GM11168 (cell line): ENCODE data around the gene THRA.

Source experiments
- in situ Hi-C: fragments of 300-500 bp; cut with MboI; formaldehyde crosslinking; loops from one replicate; pipeline ENCODE4 v1.12.0; 2022; ENCODE audit warnings: low sequenced_read_pairs; ENCODE audit not compliant: unreplicated experiment

THRA gene

GRCh38 chr17:40025991-40026815 is 36.6 kb upstream of the THRA start:
- in situ Hi-C loops: no loop called here

DNA sequence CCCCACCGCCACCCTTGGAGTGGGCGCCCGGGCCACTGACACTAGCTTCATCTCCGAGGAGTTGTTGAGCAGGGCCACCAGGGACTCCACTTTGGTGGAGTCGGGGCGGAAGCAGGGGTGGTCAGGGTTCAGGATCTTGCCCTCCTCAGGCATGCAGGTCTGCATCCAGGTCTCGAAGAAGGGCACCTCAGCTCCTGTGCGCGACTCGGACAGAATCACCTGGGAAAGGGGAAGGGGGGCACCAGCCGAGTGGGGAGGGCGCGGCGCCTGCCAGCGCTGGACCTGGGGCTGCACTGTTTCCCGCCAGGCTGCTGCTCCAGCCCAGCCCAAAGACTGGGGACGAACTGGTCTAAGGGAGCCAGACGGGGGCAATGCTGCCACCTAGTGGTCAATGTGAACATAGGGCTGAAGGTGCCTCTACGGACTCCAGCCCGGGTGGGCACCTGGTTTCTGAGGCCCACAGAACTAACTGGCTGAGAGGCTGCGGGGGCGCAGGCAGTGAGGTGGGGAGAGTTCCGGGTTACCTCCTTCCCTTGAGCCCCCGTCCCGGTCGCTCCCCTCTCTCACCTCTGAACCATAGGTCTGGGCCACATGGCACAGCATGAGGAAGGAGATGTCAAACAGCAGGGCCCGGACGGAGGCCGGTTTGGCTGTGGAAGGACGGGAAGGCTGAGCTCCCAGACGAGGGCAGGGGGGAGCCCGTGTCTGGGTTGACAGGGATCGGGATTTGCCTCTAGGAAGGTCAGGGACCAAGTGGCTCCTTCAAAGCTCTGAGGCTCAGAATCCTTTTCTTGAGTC is 35.8 kb upstream of the THRA start:
- in situ Hi-C loops: no loop called here

DNA sequence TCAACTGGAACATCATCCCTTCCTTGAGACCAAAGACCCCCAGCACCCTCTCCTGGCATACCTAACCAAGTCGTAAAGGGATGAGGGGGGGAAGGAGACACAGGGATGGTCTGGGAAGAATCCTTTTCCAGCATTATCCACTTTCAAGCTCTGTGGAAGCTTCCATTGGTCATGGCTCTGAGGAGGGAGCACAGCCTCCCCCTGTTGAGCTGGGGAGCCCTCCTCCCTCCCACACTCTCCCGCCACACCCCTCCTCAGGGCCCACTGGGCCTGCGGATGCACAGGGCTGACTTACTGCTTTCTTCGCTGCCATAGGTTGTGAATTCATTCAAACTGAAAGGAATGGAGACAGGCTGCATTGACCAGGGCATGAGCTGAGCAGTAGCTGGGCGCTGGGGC is 35.2 kb upstream of the THRA start:
- in situ Hi-C loops: no loop called here

DNA sequence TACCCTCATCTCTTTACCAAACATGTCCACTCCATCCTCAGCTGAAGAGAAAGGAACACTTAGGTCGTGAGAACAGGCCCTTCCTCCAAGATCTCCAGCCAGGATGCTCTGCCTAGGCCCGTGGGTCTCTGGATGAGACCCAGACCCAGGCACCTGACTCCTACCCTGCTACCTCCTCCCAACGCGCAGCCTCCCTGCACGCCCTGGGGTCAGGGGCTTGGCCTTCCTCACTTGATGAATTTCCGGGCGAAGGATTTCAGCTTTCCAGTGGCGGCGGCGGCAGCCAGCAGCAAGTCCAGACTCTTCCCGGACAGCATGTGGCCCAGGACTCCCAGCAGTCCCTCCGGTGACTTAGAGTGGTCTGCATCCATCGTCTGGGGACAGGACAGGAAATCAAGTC is 34.2 kb upstream of the THRA start:
- in situ Hi-C loops: no loop called here

DNA sequence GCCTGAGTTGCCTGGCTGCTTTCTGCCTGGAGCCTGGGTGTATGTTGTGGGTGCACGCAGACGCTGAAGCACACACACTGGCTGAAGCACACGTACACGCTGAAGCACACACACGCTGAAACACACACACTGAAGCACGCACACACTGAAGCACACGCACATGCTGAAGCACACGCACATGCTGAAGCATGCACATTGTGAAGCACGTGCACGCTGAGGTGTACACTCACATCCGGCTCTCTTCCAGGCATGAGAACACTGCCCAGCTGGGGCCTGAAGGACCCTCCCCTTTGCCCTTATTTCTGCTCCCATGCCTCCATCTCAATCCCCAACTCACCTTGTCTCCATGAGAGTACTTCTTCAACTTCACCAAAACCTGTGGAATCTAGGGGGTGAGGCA is 31.1 kb upstream of the THRA start:
- in situ Hi-C loops: no loop called here

DNA sequence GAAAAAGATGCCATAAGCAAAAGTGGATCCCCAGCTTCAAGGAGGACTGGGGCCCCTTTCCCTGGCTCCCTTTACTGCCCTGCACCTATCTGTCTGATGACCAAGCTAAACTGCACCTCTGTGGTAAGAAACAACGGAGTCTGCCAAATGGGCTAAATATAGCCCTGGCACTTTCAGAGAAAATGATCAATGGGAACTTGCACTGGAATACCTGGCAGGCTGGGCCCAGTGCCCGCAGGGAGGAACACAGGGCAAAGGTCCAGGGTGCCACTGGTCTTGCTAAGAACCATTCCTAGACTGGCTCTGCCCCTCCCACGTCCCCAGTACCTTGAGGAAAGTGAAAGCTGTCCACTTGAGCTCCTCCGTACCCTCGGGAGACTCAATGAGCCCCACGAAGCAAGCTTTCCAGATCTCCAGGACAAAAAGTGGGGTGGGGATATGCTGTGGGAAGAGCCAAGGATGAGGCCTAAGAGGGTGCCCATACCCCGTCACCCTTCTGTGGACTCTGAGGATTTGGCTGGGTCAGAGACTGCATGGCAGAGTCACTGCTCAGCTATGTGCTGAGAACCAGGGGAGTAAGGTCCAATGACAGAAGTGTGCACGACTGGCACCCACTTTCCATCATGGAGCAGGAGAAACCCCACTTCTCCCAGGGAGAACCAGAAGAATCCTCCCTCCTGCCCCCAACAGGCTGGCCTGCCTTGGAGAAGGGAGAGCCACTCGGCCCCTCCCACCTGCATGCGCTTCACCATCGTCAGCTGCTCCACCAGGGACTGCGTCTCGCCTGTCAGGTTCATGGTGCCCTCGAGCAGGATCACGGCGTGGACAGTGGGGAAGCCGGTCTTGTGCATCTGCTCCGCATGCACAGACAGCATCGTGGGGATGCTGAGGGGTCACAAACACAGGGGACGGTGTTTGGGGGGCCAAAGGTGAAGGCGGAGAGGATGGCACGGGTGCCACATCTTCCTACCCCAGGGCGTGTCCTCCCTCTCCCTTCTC is 30.1 kb upstream of the THRA start:
- in situ Hi-C loops: no loop called here

GRCh38 chr17:40033339-40033738 is 29.4 kb upstream of the THRA start:
- in situ Hi-C loops: no loop called here

- in situ Hi-C loops: no loop called here
These were observed 28.2 kb upstream of the THRA start for GRCh38 chr17:40034426-40035161.

DNA sequence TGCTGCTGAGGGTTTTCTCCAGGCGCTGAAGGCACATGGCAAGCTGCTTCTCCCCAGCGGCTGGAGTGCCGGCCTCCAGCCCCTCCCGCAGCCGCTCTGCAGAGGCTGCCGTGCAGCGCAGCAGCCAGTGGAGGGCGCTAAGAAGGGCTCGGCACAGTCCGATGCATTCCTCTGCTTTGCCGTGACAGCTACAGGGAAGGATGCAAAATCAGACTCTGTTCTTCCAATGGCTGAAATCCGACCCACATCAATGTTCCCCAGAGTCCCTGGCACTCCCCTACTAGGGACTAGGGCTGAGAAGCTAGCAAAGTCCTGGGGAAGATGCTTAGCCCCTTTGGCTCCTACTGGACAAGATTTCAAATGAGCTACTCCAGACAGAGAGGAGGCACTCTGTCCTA is 27.6 kb upstream of the THRA start:
- in situ Hi-C loops: no loop called here

DNA sequence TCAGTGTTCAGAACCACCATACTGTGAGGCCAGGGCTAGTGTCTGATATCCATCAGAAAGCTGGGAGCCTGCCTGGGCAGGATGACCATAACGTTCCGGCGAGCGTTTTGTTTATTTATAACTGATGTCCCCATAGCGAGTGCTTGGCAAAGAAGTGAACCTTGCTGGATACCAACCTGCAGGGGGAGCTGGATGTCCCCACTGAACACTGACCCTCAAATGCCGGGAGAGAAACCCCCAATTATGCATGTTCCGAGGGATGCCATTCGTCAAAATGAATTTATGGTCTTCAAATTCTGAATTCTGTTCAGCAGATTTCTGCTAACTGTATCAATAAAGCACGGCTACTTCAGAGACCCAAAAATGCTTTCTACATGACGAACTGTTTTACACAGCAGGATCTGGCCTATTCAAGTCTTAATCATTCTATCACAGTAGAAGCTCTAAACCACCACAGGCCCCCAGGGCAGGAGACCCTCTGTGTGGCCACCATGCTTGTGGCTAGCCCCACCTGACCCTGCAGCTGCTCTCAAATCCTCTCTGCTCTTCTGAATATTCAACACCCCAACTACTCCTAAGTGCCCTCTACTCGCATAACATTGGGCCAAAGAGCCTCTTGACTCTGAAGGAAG is 23.8 kb upstream of the THRA start:
- in situ Hi-C loops: no loop called here

DNA sequence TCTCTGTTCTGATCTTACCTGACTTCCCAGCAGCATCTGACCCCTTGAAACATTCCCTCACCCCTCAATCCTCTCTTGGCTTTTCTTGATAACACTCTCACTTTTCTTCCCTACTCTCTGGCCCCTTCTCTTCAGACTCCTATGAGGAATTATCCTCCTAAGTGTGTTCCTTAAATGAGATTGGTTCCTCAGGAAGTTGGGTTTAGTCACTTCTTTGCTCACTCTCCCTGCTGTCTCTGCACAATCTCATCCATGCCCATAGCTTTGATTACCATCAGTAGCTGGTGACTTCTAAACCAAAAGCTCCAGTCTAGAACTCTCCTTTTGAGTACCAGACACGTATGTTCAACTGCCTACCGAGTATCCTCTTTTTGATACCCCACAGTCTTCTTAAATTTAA is 21.6 kb upstream of the THRA start:
- in situ Hi-C loops: no loop called here

DNA sequence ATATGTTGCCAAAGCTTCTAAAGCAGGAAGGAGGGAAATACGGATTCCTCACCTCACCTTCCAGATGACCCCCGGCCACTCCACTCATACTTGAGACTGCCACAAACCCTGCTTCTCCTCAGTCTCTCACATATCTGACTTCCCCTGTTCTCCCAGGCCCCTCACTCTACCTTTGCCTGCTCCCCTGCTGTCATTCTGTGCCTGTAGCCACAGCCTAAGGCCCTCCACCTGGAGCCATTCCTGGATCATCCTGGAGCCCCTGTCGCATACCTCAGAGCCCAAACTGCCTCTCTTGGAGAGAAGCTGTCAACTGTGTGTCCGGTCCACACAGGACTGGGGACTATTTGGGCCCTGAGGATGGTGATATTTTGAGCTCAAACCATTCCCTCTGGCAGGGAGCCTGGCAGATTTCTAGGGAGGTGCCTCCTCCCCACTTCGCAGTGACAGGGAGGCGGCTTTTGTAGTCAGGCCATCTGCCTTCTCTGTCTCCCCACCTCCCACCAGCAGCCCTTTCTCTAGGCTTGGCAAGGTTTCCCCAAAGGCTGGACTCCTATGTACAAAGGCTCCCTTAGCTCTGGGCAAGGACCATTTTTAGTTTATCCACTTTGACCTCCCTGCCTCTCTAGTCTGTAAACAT is 6.3 kb upstream of the THRA start:
- in situ Hi-C loops: no loop called here

DNA sequence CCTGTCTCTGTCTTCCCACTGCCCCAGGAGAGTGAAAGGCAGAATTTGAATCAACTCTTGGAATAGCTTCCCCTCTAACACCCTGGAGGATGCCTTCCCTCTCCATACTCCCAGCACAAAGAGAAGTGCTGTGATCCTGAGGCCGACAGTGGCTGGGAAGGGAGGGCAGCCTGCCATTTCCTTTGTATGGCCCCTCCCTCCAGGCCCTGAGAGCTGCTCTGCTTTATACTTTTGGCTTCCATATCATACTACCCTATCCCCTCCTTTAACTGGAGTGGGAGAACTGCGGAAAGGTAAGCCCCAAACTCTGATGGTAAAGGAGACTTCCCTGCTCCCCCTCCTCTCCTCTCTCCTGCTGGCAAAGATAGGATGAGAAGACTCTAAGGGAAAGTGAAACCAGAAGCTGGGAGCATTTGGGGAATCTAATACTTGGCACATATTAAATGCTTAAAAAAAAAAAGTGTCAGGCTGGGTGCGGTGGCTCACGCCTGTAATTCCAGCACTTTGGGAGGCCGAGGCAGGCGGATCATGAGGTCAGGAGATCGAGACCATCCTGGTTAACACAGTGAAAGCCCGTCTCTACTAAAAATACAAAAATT is 4.5 kb upstream of the THRA start:
- in situ Hi-C loops: no loop called here

GRCh38 chr17:40058865-40059264 is 3.9 kb upstream of the THRA start:
- in situ Hi-C loops: no loop called here

DNA sequence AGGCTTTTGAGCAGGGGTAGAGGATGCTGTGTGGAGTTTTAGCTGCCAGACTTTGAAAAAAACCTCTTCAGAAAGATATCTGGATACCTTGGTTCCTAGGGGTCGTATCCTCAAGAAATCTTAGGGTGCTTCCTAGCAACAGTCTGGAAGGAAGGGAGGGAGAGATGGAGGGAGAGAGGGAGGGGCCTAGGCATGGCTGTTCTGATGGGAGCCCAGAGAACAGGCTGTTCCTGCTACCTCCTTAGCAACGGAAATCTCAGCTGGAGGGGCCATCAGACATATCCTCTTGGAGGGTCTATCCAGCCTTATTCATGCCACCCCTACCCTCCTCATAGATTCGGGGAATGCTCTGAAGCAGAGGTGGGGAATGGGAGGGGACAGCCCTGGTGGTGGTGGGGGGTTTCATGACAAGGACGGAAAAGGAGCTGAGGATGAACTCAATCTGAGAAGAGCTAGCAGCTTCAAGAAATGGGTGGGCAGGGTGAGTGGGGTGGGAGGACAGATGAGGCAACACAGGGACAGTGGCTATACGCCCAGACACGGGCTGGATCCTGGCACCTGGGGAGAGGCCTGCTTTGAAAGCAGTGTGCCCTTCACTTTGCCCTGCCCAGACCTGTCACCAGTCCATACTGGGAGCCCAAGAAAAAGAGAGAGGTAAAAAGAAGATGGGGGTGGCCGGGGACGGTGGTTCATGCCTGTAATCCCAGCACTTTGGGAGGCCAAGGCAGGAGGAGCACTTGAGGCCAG is 2.9 kb upstream of the THRA start:
- in situ Hi-C loops: no loop called here

- in situ Hi-C loops: no loop called here
These were observed 1.7 kb upstream of the THRA start for GRCh38 chr17:40060887-40061608.

- in situ Hi-C loops: no loop called here
These were observed 1.1 kb upstream of the THRA start for GRCh38 chr17:40061609-40062038.
